GM21423 (cell line): ENCODE data around the gene MEGF9.
"Not testable (repeated sequence)": the region's sequence is repeated elsewhere in the genome, so short reads cannot be mapped to it uniquely, and the experiment has no call there.

ENCODE experiments used
- ATAC-seq: cut with Tn5 transposase; IDR thresholded peaks from one replicate; pipeline ENCODE4 v1.9.1; 2021; ENCODE audit warnings: mild to moderate bottlenecking, moderate library complexity; ENCODE audit not compliant: unreplicated experiment

MEGF9 gene

DNA sequence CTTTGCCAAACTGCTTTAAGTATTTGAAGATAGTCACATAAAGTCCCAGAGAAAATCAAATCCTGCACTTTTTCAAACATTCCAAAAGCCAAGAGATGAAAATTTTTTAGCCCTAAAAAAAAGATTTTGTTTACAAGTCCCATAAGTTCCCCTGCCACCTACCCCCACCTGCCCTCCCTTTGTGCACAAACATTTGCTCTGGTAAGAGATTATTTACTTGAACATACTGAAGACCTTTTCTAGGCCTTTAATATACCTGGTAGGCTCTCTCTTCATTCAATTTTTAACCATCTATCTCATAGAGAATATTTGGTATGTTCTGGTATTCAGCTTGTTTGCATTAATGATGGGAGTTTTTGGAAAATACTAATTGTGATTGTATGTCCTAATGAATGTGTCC lies 50.3 kb downstream of the MEGF9 start:
- ATAC-seq, result no peak

DNA sequence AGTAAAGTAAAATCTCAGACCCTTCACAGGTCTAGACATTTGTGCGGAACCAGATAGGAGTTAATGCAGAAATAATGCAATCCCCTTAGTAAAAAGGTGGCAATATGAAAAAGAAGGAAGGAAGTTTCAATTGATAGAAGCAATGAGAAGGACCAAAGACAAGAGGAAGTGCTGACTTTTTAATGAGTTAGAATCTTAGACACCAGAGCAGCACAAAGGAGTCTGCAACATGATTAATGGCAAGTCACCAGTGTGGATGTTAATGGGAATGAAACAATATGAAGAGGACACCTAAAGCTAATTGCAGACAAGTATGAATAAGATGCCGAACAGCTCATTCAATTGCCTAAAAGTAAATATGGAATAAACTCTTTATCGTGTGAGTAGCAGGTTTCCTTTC lies 50.9 kb downstream of the MEGF9 start:
- ATAC-seq, result no peak

DNA sequence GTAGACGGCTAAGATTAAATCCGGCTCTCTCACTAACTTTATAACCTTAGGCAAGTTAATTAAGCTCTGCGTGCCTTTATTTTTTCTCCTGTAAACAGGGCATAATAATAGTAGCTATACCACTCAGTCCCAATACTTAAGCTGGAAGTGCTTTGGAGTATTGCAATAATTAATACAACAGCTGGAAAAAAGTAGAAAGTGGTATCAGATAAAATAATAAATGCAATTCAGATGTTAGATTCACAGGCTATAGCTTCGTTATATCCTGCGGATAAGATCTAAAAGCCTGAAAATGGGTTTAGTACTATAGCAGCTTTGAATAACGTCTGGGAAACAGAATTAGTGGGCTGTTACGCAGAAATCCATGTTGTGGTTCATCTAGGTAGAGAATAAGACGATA lies 51.8 kb downstream of the MEGF9 start:
- no peak for ATAC-seq

DNA sequence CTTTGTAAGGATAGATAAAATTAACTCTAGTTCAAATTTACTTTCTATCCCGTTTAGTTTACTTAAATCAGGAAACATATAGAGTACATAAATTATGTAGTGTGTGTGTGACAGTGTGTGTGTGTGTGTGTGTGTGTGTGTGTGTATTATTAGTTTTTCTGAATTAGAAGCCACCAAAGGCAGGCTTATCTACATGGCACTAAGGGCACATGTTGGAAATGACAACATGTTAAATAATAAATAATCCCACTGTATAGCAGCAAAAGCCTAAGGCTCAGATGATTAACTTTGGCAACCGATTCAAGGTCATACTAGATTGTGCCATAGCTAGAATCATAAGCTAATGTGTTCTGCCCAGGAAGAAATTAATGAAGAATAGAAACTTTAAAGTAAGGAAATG lies 54.6 kb downstream of the MEGF9 start:
- no peak for ATAC-seq

DNA sequence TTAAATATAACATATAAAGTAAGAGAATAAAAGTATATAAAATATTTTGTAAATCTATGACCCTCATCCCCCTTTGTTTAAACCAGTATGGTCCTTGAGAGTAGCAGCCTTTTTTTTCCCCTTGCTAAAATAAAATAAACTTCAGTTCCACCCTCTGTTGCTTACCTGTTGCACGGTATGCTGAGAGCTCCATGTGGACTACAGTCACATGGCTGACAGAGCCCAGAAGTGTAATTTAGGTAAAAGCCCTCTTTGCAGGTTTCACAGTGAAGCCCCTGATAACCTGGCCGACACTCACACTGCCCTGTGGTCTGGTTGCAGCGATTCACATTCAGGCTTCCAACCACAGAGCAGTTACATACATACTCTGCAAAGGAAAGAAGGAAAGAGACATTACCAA lies 55.1 kb downstream of the MEGF9 start:
- no peak for ATAC-seq

DNA sequence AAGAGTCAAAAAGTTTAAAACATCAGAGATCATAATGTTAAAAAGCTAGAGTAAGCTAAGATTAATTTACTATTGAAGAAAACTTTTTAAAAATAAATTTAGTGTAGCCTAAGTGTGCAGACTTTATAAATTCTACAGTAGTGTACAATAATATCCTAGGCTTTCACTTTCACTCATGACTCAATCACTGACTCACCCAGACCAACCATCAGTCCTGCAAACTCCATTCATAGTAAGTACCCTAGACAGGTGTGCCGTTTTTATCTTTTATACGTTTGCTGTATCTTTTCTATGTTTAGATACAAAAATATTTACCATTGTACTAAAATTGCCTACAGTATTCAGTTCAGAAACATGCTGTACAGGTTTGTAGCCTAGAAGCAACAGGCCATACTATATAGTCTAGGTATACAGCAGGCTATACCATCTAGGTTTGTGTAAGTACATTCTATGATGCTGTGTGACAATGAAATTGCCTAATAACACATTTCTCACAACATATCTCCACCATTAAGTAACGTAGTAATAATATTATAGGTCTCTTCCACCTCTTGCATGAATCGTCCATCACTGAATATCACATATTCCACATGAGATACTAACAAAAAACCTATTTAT lies 59.2 kb downstream of the MEGF9 start:
- peak; percentile 72 for ATAC-seq

DNA sequence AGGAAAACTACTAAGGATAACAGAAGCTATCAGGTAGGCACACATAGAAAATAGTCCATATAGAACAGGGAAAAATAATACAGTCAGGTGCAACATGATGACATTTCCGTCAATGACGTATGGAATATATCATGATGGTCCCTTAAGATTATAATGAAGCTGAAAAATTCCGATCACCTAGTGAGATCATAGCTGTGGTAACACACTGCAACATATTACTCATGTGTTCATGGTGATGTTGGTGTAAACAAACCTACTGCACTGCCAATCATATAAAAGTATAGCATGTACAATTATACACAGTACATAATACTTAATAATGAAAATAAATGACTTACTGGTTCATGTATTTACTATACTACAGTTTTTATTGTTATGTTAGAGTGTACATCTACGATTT lies 60.0 kb downstream of the MEGF9 start:
- ATAC-seq, result no peak

DNA sequence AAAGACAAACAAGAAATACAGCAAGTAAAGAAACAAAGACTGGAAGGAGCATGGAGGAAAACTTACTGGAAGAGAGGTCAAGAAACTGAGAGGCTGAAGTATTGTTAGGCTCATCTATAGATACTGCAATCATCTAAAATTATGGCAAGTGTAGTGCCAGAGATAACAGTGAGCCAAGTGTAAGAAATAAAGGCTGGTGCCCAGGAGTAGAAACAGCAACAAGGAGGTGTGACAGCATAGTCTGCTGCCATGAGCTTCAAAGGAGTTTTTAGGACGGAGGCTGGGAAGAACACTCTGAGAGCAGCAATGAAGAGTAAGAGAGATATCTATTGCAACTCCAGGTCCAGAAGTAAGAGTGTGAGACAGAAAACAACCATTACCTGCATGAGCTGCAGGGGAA lies 60.5 kb downstream of the MEGF9 start:
- no peak for ATAC-seq

DNA sequence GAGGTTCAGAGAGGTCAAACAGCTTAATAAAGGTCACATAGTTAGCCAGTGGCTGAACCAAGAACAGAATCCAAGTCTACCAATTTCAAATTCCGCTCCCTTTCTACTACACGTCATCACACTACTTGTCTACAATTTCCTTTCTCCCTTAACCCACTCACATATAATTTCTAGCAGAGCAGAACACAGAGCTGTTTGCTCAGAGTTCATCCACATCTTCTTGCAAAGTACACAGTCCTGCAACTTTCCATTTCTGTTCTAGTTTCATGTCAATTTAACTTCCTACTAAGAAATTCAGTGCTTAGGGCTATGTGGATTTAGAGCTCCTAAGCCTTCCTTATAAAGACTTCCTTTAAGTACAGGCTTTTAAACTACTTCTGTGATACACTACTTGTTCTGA lies 61.3 kb downstream of the MEGF9 start:
- no peak for ATAC-seq

DNA sequence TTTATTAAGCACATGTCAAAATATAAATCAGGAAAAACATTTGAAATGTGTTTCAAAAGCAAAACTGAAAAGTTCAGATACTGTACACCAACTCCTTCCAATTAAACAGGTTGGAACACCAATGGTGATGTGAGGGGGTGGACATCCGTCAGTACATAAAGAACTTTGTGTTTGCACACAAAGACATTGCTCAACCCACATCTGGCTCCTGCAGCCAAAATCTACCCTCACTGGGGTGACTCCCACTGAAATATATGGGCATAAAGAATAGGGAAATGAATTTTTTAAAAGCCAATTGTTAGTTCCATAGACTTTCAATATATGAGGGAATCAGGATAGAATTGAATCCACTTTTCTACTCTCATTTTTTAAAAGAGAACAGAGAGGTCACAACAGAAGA lies 63.9 kb downstream of the MEGF9 start:
- no peak for ATAC-seq

DNA sequence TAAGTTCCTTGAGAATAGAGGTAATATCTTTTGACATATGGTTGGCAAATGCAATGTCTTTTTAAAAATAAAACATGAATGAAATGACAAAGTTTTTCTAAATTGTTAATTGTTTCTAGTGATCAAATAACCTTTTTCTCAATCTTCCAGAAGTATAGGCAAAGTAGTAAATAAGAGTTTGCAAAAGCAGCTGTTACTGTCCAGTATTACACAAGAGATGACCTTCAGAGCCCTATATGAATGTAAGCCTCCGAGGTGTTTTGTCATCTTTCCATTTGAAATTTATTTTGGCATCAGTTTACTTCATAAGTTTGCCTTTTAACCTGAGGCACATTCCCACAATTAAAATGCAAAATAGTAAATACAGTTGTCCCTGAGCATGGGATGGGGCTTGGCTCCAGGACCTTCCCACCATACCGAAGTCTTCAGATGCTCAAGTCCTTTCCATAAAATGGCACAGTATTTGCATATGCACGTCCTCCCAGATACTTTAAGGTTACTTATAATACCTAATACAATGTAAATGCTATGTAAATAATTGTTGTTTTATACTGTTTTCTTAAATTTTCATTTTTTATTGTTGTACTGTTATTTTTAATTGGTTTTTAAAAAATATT lies 65.6 kb downstream of the MEGF9 start:
- ATAC-seq, result no peak

DNA sequence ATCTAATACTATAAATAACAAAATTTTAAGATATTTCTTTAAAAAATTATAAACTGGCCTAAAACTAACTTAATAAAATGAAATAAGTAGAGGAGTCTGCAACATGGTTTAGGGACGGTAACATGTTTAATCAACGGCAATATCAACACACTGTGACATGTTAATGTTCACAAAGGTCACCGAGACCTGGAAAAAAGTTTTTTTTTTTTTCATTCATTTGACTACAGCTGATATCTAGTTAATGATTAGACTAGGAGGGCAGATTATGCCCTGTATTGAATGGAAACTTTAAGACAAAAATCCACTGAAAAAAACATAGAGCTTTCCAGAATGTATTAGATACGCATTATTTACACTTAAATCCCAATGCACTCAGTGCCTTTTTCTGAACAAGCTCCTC lies 67.3 kb downstream of the MEGF9 start:
- ATAC-seq, result no peak

DNA sequence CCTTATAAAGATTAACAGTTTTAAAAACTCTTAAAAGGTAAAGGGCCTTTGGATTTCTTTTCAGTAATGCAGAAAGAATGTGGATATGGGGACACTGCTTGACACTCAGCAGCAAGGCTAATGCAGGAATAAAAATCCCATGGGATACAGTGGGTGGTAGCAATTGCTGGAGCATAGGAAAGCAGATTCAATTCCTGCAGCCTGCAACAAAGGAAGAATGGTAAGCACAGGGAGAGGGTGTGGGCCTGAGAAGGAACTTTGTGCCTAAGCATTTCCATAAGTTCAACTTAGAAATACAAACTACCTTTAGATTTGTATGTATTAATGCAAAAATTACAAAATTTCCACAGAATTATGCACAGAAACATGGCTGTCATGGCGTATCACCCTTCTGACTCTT lies 68.5 kb downstream of the MEGF9 start:
- ATAC-seq, result no peak

DNA sequence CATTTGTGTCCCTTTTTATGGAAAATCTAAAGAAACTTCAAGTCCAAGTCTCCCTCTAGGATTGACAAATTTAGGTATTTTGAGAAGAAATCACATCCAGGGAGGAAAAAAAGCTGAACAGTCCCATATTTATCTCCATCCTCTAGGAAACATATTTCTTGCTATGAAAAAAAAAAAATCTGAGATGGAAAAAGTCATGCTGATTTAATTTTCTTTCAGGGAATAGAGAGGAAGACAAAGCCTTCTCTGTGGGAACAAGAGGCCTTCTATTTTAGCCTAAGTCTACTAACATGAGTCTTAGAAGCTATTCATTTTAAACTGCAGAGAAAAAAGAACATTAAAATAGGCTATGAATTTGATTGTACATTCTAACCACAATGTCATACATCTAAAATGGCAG lies 71.2 kb downstream of the MEGF9 start:
- ATAC-seq, result no peak

DNA sequence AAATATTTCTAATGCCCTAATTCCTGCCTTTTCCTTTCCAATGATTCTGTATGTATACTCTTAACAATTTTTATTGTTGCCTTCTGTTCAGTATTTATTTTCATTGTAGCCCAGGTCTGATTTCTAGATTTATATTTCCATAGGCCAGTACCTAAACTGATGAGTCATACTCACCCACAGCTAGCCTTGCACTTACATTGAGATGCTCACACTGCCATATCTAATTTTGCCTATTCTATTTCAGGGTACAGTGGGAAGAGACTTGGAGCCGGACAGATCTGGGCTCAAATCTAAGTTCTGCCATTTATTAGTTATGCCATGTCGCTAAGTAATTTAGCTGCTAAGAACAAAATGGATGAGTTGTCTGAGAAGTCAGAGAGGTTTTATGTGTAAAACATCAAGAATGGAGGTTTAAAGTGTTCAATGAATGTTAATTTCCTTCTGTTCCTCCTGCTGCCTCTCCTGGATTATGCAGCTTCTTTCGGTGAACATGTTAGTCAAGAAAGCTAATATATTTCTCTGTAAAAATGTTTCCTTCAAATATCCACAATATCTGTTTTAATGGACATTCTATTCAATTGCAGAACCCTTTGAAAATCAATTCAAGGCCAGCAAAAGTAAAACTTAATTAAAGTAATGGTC lies 72.0 kb downstream of the MEGF9 start:
- no peak for ATAC-seq

DNA sequence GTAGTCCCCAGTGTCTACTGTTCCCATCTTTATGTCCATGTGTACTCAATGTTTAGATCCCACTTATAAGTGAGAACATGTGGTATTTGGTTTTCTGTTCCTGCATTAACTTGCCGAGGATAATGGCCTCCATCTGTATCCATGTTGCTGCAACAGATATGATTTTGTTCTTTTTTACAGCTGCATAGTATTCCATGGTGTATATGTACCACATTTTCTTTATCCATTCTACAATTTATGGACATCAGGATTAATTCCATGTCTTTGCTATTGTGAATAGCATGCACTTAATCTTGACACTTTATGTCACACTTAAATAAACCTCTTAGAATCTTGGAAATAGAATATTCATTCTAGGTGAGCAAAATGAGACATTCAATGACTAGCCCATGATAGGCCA lies 73.4 kb downstream of the MEGF9 start:
- ATAC-seq, result not testable (repeated sequence)

DNA sequence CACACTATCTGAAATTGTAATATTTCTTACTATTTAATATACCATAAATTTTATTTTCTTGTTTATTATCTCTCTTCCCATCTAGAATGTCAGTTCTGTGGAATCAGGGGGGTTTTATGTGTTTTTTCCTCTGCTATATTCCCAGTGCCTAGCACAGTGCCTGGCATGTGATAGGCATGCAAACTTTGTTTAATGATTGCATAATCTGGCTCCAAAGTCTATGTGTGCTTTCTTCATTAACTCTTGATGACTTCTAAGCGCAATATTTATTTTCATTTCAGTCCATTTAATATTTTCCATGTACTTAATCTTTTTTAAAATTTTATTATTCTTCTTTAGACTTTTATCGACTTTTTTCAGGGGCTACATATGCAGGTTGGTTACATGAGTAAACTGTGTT lies 73.9 kb downstream of the MEGF9 start:
- ATAC-seq, result no peak

DNA sequence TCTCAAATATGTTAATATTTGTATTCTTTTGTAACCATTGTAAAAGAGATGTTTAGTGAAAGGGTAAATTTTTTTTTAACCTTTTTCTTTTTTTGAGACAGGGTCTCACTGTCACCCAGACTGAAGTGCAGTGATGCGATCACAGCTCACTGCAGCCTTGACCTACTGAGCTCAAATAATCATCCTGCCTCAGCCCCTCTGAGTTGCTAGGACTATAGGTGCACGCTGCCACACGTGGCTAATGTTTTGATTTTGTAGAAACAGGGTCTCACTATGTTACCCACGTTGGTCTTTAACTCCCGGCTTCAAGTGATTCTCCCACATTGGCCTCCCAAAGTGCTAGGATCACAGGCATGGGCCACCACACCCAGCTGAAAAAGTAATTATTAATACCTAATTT lies 76.4 kb downstream of the MEGF9 start:
- ATAC-seq, result no peak

DNA sequence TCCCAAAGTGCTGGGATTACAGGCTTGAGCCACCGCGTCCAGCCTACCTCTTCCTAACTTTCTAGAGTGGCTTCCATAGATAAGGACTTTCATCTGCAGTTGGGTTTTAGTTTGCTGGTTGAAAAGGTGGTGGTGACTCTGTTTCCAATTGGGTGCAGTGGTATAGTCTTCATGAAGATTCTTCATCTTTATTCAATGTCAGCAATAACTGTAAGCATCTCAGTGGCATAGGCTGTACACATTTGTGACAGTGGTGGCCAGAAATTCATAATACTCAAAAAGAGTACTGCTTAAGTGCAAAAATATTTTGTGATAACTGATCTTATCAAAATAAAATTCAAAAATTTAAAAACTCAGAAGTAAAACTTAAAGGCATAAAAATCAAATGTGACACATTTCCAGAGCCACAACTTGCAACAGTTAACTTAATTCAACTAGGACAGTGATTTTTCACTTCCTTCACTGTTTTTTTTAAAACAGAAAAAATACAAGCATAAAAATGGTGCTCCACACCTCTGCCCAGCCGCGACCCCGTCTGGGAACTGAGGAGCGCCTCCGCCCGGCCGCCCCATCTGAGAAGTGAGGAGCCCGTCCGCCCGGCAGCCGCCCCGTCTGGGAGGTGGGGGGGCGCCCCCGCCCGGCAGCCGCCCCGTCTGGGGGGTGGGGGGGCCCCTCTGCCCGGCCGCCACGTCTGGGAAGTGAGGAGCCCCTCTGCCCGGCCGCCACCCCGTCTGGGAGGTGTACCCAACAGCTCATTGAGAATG lies 77.9 kb downstream of the MEGF9 start:
- no peak for ATAC-seq

DNA sequence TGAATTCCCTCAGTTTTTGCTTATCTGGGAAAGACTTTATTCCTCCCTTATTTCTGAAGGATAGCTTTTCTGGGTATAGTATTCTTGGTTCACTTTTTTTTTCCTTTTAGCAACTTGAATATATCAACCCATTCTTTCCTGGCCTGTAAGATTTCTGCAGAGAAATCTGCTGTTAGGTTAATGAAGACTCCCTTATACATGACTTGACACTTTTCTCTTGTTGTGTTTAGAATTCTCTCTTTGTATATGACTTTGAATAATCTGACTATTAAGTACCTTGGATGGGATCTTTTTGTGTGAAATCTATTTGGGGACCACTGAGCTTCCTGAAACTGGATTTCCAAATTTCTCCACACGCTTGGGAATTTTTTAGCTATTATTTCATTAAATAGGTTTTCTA lies 79.3 kb downstream of the MEGF9 start:
- no peak for ATAC-seq

DNA sequence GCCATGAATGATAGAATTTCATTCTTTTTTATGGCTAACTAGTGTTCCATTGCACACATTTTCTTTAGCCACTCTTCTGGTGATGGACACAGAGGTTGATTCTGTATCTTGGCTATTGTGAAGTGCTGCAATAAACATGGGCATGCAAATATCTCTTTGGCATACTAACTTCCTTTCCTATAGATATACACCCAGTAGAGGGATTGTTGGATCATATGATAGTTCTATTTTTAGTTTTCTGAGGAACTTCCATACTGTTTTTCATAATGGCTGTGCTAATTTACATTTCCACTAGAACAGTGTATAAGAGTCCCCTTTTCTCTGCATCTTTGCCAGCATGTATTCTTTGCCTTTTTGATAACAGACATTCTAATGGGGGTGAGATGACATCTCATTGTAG lies 83.9 kb downstream of the MEGF9 start:
- no peak for ATAC-seq

DNA sequence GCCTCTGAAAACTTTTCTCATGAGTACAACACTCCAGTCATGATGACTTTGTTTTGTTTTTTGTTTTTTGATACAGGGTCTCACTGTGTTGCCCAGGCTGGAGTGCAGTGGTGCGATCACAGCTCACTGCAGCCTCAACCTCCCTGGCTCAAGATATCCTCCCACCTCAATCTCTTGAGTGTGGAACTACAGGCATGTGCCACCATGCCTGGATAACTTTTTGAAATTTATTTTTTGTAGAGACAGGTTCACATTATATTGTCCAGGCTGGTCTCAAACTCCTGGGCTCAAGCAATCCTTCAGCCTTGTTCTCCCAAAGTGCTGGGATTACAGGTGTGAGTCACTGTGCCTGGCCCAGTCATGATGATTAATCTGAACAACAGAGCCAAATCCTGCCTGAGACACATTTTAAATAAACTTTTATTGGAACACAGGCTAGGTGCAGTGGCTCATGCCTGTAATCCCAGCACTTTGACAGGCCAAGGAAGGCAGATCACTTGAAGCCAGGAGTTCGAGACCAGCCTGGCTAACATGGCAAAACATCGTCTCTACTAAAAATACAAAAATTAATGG lies 85.3 kb downstream of the MEGF9 start:
- not testable (repeated sequence) for ATAC-seq
